Activated CD4-positive, alpha-beta T cell treated with anti-CD3 and anti-CD28 coated beads for 36 hours (primary cell): Measurements from ENCODE around the gene GOLT1A. TPM values are rescaled to one million over a fixed set of nuclear protein-coding genes. Genes with fewer than 3 reads are reported as not detected.

Experiments used
- ATAC-seq: fragments of 200-7000 bp; cut with Tn5 transposase; one replicate; pipeline ENCODE4 v1.10.0; 2021; ENCODE audit warnings: mild to moderate bottlenecking, moderate library complexity
- CTCF ChIA-PET: fragments of 350-600 bp; sonication (Branson Sonifier 250); formaldehyde crosslinking; loops from one replicate; lab custom pipeline; 2021; ENCODE audit warnings: antibody characterized with exemption; lab: Charles Lee
- POLR2A ChIA-PET: fragments of 350-600 bp; sonication (Branson Sonifier 250); formaldehyde crosslinking; loops from one replicate; lab custom pipeline; 2021; ENCODE audit warnings: antibody characterized with exemption, inconsistent platforms; lab: Charles Lee
- DNase-seq: peaks from one replicate; pipeline ENCODE4 v3.0.0-alpha.2; 2020
- H3K27ac Mint-ChIP-seq: one replicate; pipeline ENCODE4 v1.8.0; 2021; ENCODE audit warnings: mixed read lengths
- H3K27me3 Mint-ChIP-seq: one replicate; pipeline ENCODE4 v1.8.0; 2021; ENCODE audit warnings: mixed read lengths
- H3K36me3 Mint-ChIP-seq: one replicate; pipeline ENCODE4 v1.8.0; 2021; ENCODE audit warnings: low read depth, mixed read lengths
- H3K4me1 Mint-ChIP-seq: one replicate; pipeline ENCODE4 v1.8.0; 2021; ENCODE audit warnings: mixed read lengths
- H3K4me3 Mint-ChIP-seq: one replicate; pipeline ENCODE4 v1.8.0; 2021; ENCODE audit warnings: mild to moderate bottlenecking, moderate library complexity, mixed read lengths
- H3K9me3 Mint-ChIP-seq: one replicate; pipeline ENCODE4 v1.8.0; 2021; ENCODE audit warnings: low read depth, mixed read lengths
- intact Hi-C, 2 experiments: fragments of 100-400 bp; cut with DNase I in 1 of 2; cut with micrococcal nuclease in 1 of 2; formaldehyde crosslinking; loops; one replicate each; pipeline versions ENCODE4 v1.14.2 to v1.15.1; 2022 to 2024; cut with DNase I, micrococcal nuclease
- total RNA-seq, 2 experiments: library from RNA; stranded (reverse); gene quantifications; one replicate each; pipeline ENCODE4 v1.2.3, GENCODE V29; 2021

GOLT1A gene
- total RNA-seq, 2 experiments from 2014 or later: 0.21 to 0.69 TPM

DNA sequence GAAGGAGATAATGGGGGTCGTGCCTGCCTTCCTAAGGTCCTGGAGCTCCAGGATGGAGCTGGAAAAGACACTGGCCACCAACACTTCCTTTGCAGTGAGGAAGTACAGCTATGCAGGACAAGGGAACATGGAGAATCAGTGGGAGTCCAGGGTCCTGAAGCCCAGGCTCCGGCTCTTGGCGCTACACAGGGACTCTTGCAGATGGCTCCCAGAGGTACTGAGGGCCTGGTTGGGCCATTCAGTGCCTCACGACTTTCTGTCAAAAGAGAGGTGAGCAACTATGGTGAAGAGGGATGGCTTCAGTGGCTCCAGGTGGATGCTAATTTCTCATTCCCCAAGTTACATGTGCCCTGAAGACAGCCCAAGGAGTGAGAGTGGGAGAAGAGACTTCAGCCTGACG is 60.1 kb downstream of the GOLT1A start:
- intact Hi-C loops: no loop called here
- no peaks in the 10 kb centered on the region for H3K27me3 Mint-ChIP-seq
- no peaks in the 10 kb centered on the region for H3K9me3 Mint-ChIP-seq
- CTCF ChIA-PET: interaction anchor here (0.6 to 1.4 kb wide), 4 partner anchors 9 to 1838 kb away, joined by 3 to 4 read pairs (median 3); no protein-coding TSS in a partner anchor
- DNase-seq: no peak
- H3K4me1 Mint-ChIP-seq: peaks cover 4% of the 10 kb centered on the region
- H3K4me3 Mint-ChIP-seq: no peak overlapping the region
- no peak overlapping the region for H3K27ac Mint-ChIP-seq
- no peak for ATAC-seq
- POLR2A ChIA-PET: no interaction called here
- no peaks in the 10 kb centered on the region for H3K36me3 Mint-ChIP-seq

DNA sequence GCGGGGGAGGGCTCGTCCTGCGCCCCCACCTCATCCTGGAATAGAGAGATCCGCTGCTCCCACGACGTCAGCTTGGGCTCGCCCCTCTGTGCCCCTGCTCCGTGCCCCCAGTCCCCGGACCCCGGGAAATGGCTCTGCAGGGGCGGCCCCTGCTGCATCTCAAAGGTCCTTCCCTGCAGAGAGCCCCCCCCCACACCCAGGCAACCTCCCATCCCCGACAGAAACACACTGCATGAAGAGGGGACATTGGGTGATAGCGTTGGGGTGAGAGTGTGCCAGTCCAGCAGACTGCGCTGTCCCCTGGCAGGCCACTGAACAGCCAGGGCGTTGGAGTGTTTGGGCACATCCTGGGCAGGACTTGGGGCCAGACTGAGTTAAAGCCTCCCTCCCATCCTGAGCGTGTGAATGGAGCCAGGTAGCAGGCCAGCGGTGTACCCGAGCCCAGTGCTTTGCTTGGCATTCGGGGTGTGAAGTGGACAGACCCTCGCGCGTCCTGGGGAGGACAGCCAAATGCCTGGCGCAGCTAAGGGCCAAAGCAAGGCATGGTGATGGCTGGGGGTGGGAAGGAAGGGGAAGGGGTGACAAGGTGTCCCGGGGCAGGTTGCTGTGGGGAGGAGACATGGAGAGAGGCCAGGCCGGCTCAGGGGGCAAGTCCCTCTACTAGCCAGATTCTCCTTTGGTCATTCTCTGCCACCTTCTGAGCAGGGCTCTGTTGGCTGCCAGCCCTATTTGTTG is 61.3 kb downstream of the GOLT1A start:
- Mint-ChIP-seq H3K27ac (no peak overlapping the region), H3K4me1 (peaks cover 4% of the 10 kb centered on the region), H3K9me3 (no peaks in the 10 kb centered on the region), H3K36me3 (no peaks in the 10 kb centered on the region), H3K27me3 (no peaks in the 10 kb centered on the region), H3K4me3 (peak overlapping the region; percentile 63)
- ATAC-seq: peak; percentile 11
- CTCF ChIA-PET: interaction anchor here (0.6 to 1.5 kb wide), 3 partner anchors 10 to 207 kb away, joined by 3 read pairs; no protein-coding TSS in a partner anchor
- DNase-seq: no peak
- POLR2A ChIA-PET: interaction anchor here (0.6 kb wide), 1 partner anchor 147 kb away, joined by 3 read pairs; no protein-coding TSS in a partner anchor
- intact Hi-C loops: loop anchor here in 1 of 2 experiments (1.0 kb wide), 1 partner anchor 291 kb away; the partner anchor contains the start of gene SNRPE

DNA sequence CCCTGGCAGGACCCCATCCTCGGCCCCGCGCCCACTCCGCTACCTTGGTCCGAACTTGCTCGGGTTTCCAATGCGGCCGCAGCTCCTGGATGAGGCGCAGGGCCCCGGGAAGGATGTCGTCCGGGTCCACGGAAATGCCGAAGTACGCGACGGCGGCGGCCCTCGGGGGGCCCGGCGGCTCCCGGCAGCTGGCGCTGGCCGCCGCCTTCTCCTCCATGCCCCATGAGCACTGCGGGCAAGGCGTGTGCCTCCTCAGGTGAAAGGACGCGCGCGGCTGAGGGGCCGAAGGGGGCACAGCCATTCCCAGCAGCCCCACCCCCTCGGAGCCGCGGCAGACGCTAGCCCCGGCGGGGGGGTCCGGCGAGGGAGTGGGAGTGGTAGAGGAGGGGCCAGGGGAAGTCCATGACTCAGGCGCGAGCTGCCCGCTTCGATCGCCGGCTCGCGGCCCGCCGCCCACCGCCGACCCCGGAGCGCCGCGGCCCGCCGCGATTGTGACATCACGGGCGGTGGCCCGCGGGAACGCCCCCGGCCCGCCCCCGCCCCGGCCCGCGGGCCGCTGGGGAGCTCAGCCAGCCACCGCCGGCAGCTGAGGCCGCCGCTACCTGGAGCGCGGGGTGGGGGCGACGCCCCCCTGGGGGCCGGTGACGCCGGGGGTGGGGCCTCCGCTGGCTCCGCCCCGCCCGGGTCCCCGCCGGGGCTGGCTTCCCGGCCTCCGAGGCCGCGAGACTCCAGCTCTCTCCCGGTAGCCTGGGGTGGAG is 62.1 kb downstream of the GOLT1A start, which contains the start of gene ETNK2:
ETNK2 (minus strand) TSS at position 493 of the 758 bp plus-strand sequence; CDS start at position 301, 192 bp downstream.
- Mint-ChIP-seq H3K4me1 (peaks cover 4% of the 10 kb centered on the region), H3K36me3 (no peaks in the 10 kb centered on the region), H3K27ac (no peak within 1 kb of the TSS), H3K9me3 (no peaks in the 10 kb centered on the region), H3K27me3 (no peaks in the 10 kb centered on the region), H3K4me3 (peak within 1 kb of the TSS; percentile 63)
- intact Hi-C loops: loop anchor here in 1 of 2 experiments (1.0 kb wide), 1 partner anchor 290 kb away; the partner anchor contains the start of gene SNRPE
- ATAC-seq (peak; percentile 72), DNase-seq (peak; percentile 62)
- POLR2A ChIA-PET: interaction anchor here (0.6 kb wide), 1 partner anchor 148 kb away, joined by 3 read pairs; no protein-coding TSS in a partner anchor
- CTCF ChIA-PET: interaction anchor here (0.6 to 1.5 kb wide), 3 partner anchors 15 to 668 kb away, joined by 3 read pairs; no protein-coding TSS in a partner anchor

DNA sequence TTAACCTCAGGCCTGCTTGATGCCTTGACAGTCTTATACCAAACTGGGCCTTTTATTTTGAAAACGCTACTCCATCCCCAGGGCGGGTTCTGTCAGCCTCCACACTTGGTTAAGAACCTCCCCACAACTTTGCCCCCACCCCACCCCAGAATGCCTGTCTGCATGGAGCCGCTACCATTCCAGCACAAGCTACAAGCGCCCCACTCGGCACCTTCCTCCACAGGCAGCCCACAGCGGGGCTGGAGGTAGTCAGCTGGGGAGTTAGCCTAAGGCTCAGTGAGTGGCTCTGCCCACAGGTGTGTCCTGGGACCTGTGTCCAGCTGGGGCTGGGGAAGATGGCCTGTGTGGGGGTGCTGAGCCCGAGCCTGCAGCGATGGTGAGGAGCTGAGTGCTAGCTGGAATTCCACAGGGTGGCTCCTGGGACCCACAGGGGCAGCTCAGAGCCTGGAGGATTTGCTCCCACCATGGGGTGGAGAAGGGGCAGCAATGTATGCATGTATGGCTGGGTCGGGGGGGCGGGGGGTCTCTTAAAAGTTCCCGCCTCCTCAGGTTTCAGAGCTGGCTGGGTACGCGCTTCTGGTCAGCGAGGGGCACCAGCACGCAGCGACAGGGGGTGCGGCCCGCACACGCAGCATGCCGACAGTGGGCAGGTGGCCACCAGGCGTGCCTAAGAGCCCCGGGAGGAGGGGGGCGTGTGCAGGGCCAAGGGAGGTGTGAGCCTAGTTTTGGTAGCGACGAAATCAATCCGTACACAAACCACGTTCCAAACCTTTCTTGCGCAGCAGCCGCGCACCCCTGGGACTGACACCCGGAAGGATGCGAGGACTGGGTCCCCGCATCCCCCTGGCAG is 62.9 kb downstream of the GOLT1A start:
- peaks cover 4% of the 10 kb centered on the region for H3K4me1 Mint-ChIP-seq
- intact Hi-C loops: no loop called here
- ChIA-PET POLR2A (no interaction called here), CTCF (interaction anchor here (0.5 to 1.5 kb wide), 5 partner anchors 12 to 669 kb away, joined by 3 to 5 read pairs (median 3); no protein-coding TSS in a partner anchor)
- no peaks in the 10 kb centered on the region for H3K27me3 Mint-ChIP-seq
- ATAC-seq: peak; percentile 24
- peak overlapping the region; percentile 40 for H3K4me3 Mint-ChIP-seq
- H3K9me3 Mint-ChIP-seq: no peaks in the 10 kb centered on the region
- peak; percentile 20 for DNase-seq
- H3K36me3 Mint-ChIP-seq: no peaks in the 10 kb centered on the region
- no peak overlapping the region for H3K27ac Mint-ChIP-seq

DNA sequence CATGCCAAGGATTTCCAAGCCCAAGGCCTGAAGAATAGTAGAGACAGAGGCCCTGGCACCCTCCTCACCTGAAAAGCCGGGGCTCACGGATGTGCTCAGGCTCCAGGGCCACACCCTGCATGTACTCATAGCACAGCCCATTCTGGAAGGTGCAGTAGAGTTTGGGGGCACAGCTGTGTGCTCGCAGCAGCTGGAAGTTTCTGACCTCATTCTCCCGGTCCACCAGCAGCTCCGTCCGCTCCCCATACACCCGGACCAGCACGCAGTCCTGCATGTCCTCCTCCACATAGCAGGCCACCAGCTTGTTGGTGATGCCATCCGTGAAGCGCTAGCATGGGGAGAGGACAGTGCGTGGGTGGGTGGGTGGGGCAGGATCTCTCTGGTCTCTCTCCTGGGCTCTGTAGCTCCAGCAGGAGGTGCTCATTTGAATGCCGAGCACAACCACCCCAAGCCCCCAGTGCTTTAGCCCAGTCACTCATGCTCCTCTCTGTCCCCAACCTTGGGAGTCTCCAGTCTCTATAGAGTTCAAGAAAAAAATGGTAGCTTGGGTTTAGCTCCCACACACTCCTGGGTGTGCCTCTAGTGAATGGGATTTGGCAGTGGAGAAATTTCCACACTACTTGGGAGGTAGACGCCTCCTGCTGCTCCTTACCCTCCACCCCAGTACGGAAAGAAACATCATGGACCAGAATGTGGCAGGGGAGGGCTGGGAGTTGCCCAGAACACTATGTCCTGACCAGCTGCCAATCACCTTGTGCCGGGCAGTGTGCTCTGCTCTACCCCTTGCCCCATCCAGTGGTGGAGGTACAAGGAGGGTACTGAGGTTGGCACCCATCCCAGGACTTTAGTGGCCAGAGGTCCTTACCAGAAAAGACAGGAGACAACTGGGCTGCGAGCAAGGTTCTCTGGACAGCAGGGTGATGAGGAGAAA is 63.9 kb downstream of the GOLT1A start:
- H3K27ac Mint-ChIP-seq: no peak overlapping the region
- DNase-seq: no peak
- H3K9me3 Mint-ChIP-seq: no peaks in the 10 kb centered on the region
- CTCF ChIA-PET: interaction anchor here (0.6 to 1.5 kb wide), 4 partner anchors 14 to 296 kb away, joined by 3 to 4 read pairs (median 4); no protein-coding TSS in a partner anchor
- POLR2A ChIA-PET: no interaction called here
- ATAC-seq: no peak
- no peaks in the 10 kb centered on the region for H3K27me3 Mint-ChIP-seq
- peak overlapping the region; percentile 40 for H3K4me3 Mint-ChIP-seq
- intact Hi-C loops: no loop called here
- peaks cover 4% of the 10 kb centered on the region for H3K4me1 Mint-ChIP-seq
- no peaks in the 10 kb centered on the region for H3K36me3 Mint-ChIP-seq

DNA sequence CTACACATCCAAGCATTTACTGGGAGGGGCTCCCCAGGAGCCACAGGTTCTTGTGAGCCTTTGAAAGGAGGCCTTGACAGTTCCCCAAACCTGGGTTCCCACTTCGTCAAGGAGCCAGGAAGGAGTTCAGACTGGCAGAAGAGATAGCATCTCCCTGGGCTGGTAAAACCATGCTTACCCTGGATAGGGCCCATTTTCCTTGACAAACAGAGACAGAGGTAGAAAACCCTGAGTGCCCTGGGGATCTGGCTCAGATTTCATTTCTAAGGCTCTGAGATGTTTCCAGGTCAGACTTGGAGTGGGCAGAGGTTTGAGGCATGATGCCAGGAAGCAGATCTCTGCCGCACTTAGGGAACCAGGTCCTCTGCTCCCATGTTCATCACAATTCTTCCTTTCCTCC is 64.7 kb downstream of the GOLT1A start:
- H3K9me3 Mint-ChIP-seq: no peaks in the 10 kb centered on the region
- ChIA-PET CTCF (interaction anchor here (0.5 to 1.5 kb wide), 3 partner anchors 14 to 410 kb away, joined by 3 to 4 read pairs (median 3); no protein-coding TSS in a partner anchor), POLR2A (no interaction called here)
- no peaks in the 10 kb centered on the region for H3K27me3 Mint-ChIP-seq
- H3K4me1 Mint-ChIP-seq: peaks cover 4% of the 10 kb centered on the region
- no peak for DNase-seq
- no peak for ATAC-seq
- H3K27ac Mint-ChIP-seq: no peak overlapping the region
- no peak overlapping the region for H3K4me3 Mint-ChIP-seq
- no peaks in the 10 kb centered on the region for H3K36me3 Mint-ChIP-seq
- intact Hi-C loops: no loop called here

Other genes starting within 250 kb of the GOLT1A start
- gene SOX13, start 140.9 kb downstream of the GOLT1A start, total RNA-seq: 1 to 10 TPM in 1 of 2 experiments, under 1 TPM in 1; 0.73 to 1.1 TPM
- under 1 TPM; 0.77 to 0.82 TPM for gene ETNK2, start 61.9 kb downstream of the GOLT1A start, total RNA-seq
- gene REN, start 47.7 kb downstream of the GOLT1A start, total RNA-seq: not detected
- not detected for gene KISS1, start 17.5 kb downstream of the GOLT1A start, total RNA-seq
- gene PLEKHA6, start 145.9 kb upstream of the GOLT1A start, total RNA-seq: under 1 TPM; 0.86 to 0.87 TPM
- gene PPP1R15B, start 197.8 kb upstream of the GOLT1A start, total RNA-seq: 10 to 100 TPM; 55.9 to 57.6 TPM